HepG2 (cell line): ENCODE results near the gene PDE9A. TPM values are rescaled to one million over a fixed set of nuclear protein-coding genes. Genes with fewer than 3 reads are reported as not detected.

Experiments
- ATAC-seq: fragments of 200-7000 bp; cut with Tn5 transposase; 3 replicates; pipeline ENCODE4 v1.9.1; 2020; ENCODE audit warnings: mild to moderate bottlenecking, moderate library complexity
- BruUV-seq: library from RNA; stranded (reverse); fragments of 400-500 nt; replicated peaks from 2 replicates; lab custom pipeline; 2021; lab: Mats Ljungman, UMichigan
- CTCF ChIA-PET: fragments of 300-600 bp; formaldehyde crosslinking; extraction: SDS; loops from one replicate; lab custom pipeline; 2021; ENCODE audit warnings: low total read pairs, inconsistent platforms, low intra/inter-chr PET ratio; lab: Yijun Ruan, JAX
- POLR2A ChIA-PET: fragments of 350-600 bp; sonication (Branson Sonifier 250); formaldehyde crosslinking; loops from one replicate; lab custom pipeline; 2020; ENCODE audit warnings: antibody characterized with exemption, inconsistent platforms; lab: Yijun Ruan, JAX
- DNase-seq: peaks from one replicate; pipeline ENCODE4 v3.0.0-alpha.2; 2015; ENCODE audit warnings: low spot score
- FAIRE-seq: peaks from 3 replicates; lab custom pipeline; 2011; peaks lifted over from hg19 to GRCh38; lab: Jason Lieb, UNC
- H2AFZ ChIP-seq: one replicate; pipeline ENCODE4 v1.6.1; 2011; ENCODE audit warnings: low read length, inconsistent platforms
- H3K27ac ChIP-seq: fragments of 300-600 bp; 3 replicates; pipeline ENCODE4 v1.8.0; 2011; ENCODE audit warnings: mixed run types, mild to moderate bottlenecking, mixed read lengths, low read length, inconsistent platforms; ENCODE audit not compliant: insufficient read depth; ENCODE audit errors: extremely low read length
- H3K27me3 ChIP-seq, 2 experiments: fragments of 200-600 bp in 1 of 2; 2 replicates in 1 of 2; 3 replicates in 1 of 2; pipeline versions ENCODE4 v1.6.0 to v1.8.0; 2011; ENCODE audit warnings: low read length in 2 of 2, mild to moderate bottlenecking in 2 of 2, moderate library complexity in 2 of 2, inconsistent platforms in 1 of 2; ENCODE audit not compliant: insufficient read depth in 2 of 2, control insufficient read depth in 1 of 2
- H3K36me3 ChIP-seq, 2 experiments: fragments of 200-600 bp in 1 of 2; replicated peaks in 1 of 2; 2 replicates in 1 of 2; 3 replicates in 1 of 2; pipeline versions ENCODE4 v1.5.1 to v1.8.0; 2011; ENCODE audit warnings: low read length in 2 of 2, inconsistent platforms in 1 of 2; ENCODE audit not compliant: insufficient read depth in 2 of 2, control insufficient read depth in 1 of 2
- H3K4me1 ChIP-seq: 2 replicates; pipeline ENCODE4 v1.5.1; 2012; ENCODE audit warnings: low read length, inconsistent platforms; ENCODE audit not compliant: insufficient read depth
- H3K4me2 ChIP-seq: 2 replicates; pipeline ENCODE4 v1.6.0; 2011; ENCODE audit warnings: low read depth, low read length, inconsistent platforms
- H3K4me3 ChIP-seq, 3 experiments: fragments of 200-600 bp in 1 of 3; sonication (generic), shearing (Covaris generic) in 1 of 3; replicated peaks in 1 of 3; 2 replicates each; pipeline ENCODE4 v1.5.1; 2011 to 2016; ENCODE audit warnings: low read length in 3 of 3, inconsistent platforms in 2 of 3, low read depth in 2 of 3, mild to moderate bottlenecking in 2 of 3, control low read depth in 1 of 3, mixed read lengths in 1 of 3; ENCODE audit not compliant: insufficient read depth in 1 of 3
- H3K79me2 ChIP-seq: one replicate; pipeline ENCODE4 v1.6.1; 2011; ENCODE audit warnings: low read length, inconsistent platforms; ENCODE audit not compliant: insufficient read depth
- H3K9ac ChIP-seq: 2 replicates; pipeline ENCODE4 v1.6.0; 2011; ENCODE audit warnings: mild to moderate bottlenecking, low read depth, low read length, inconsistent platforms; ENCODE audit not compliant: insufficient read depth
- H3K9me3 ChIP-seq: 2 replicates; pipeline ENCODE4 v1.5.1; 2012; ENCODE audit warnings: mild to moderate bottlenecking, low read length
- H4K20me1 ChIP-seq: 2 replicates; pipeline ENCODE4 v1.6.0; 2011; ENCODE audit warnings: inconsistent platforms, mild to moderate bottlenecking, low read length, moderate library complexity; ENCODE audit not compliant: insufficient read depth
- FOXA3 ChIP-seq: IDR thresholded peaks from 2 replicates; pipeline ENCODE4 v1.6.1; 2016; ENCODE audit warnings: missing genetic modification reagents, missing compliant biosample characterization
- GATA4 ChIP-seq: sonication (generic); IDR thresholded peaks from 2 replicates; pipeline ENCODE4 v1.6.1; 2016; ENCODE audit warnings: antibody characterized with exemption, low read depth, borderline replicate concordance
- SNAPC2 ChIP-seq: sonication (generic); formaldehyde crosslinking; IDR thresholded peaks from 2 replicates; pipeline ENCODE4 v1.8.1; 2022; ENCODE audit warnings: mild to moderate bottlenecking, missing genetic modification reagents
- ZFP62 ChIP-seq: sonication (generic); formaldehyde crosslinking; IDR thresholded peaks from 2 replicates; pipeline ENCODE4 v1.4.0; 2020; ENCODE audit warnings: missing genetic modification reagents
- ZNF12 ChIP-seq: sonication (generic); formaldehyde crosslinking; IDR thresholded peaks from 2 replicates; pipeline ENCODE4 v1.5.0; 2020; ENCODE audit warnings: missing genetic modification reagents
- ZNF17 ChIP-seq: sonication (generic); formaldehyde crosslinking; IDR thresholded peaks from 2 replicates; pipeline ENCODE4 v1.5.0; 2020; ENCODE audit warnings: mild to moderate bottlenecking, missing genetic modification reagents
- ZNF468 ChIP-seq: sonication (generic); formaldehyde crosslinking; IDR thresholded peaks from 2 replicates; pipeline ENCODE4 v1.8.0; 2022; ENCODE audit warnings: mild to moderate bottlenecking, moderate library complexity, missing genetic modification reagents
- ZNF598 ChIP-seq: sonication (generic); formaldehyde crosslinking; IDR thresholded peaks from 2 replicates; pipeline ENCODE4 v1.5.1; 2020; ENCODE audit warnings: mild to moderate bottlenecking, missing genetic modification reagents, borderline replicate concordance
- ZNF749 ChIP-seq: sonication (generic); formaldehyde crosslinking; IDR thresholded peaks from 2 replicates; pipeline ENCODE4 v1.8.0; 2022; ENCODE audit warnings: mild to moderate bottlenecking, missing genetic modification reagents, moderate library complexity, borderline replicate concordance
- ZNF775 ChIP-seq: sonication (generic); formaldehyde crosslinking; IDR thresholded peaks from 2 replicates; pipeline ENCODE4 v1.4.0; 2020; ENCODE audit warnings: missing genetic modification reagents, mild to moderate bottlenecking, moderate library complexity, borderline replicate concordance
- ZNF878 ChIP-seq: sonication (generic); formaldehyde crosslinking; IDR thresholded peaks from 2 replicates; pipeline ENCODE4 v1.8.1; 2023; ENCODE audit warnings: mild to moderate bottlenecking, missing genetic modification reagents, moderate library complexity
- WGBS: methylation state at CpG from one replicate; pipeline ENCODE4 v1.1.6; 2017; ENCODE audit warnings: low lambda C conversion rate; 5-methylcytosine and 5-hydroxymethylcytosine counted together
- in situ Hi-C: cut with HindIII; loops from 2 replicates; pipeline ENCODE4 v1.10.0; 2017; ENCODE audit warnings: low pct_unique_long_range_greater_than_20kb; ENCODE audit not compliant: extremely low pct_ligation_motif_present
- intact Hi-C: fragments of 100-400 bp; cut with micrococcal nuclease; formaldehyde crosslinking; loops from one replicate; pipeline ENCODE4 v1.10.0; 2022; ENCODE audit not compliant: unreplicated experiment
- polyA plus RNA-seq, 8 experiments: library from polyadenylated mRNA; depleted of rRNA in 3 of 8; stranded (reverse) in 7 of 8; unstranded in 1 of 8; fragments of >200 nt; fragmentation: Illumina TruSeq in 4 of 8; extraction: Trizol in 4 of 8; gene quantifications; 2 replicates each; pipeline versions ENCODE4 v1.2.1 to v1.2.3, GENCODE V29; 2011 to 2016; ENCODE audit warnings: low read depth in 4 of 8, missing spikeins in 1 of 8, mixed read lengths in 1 of 8; ENCODE audit not compliant: insufficient read depth in 1 of 8
- total RNA-seq, 5 experiments: library from RNA; depleted of rRNA; stranded (reverse); fragments of >200 nt; fragmentation: Illumina TruSeq; extraction: Trizol; gene quantifications; 2 replicates each; pipeline ENCODE4 v1.2.3, GENCODE V29; 2016; ENCODE audit warnings: low read depth in 1 of 5

The PDE9A gene
- total and polyA plus RNA-seq, 2 of the 13 experiments (the other 11 are each of a cell fraction or from before 2014, with no cell fraction given): 4.6 to 19.7 TPM

- TF ChIP-seq FOXA3 (CRISPR knock-in tag) (no peak), ZNF749 (CRISPR knock-in tag) (no peak)
- TF ChIP-seq, all 625 proteins: peak for 0
- H3K36me3 ChIP-seq: peaks cover 0 to 3% of the 10 kb centered on the region in 2 experiments; a peak in 2 of 5 replicates
- no peaks in the 10 kb centered on the region for H3K79me2 ChIP-seq
- H3K9me3 ChIP-seq: no peaks in the 10 kb centered on the region
- H3K27me3 ChIP-seq: no peaks in the 10 kb centered on the region
- WGBS: 91% methylated on average over 15 of the region's 19 CpGs
- H3K4me1 ChIP-seq: no peaks in the 10 kb centered on the region
- DNase-seq: no peak
- CTCF ChIA-PET: no interaction called here
- H3K27ac ChIP-seq: no peak overlapping the region
- no peak for ATAC-seq
- H3K4me3 ChIP-seq: no peak overlapping the region
- H4K20me1 ChIP-seq: no peaks in the 10 kb centered on the region
- H2AFZ ChIP-seq: no peak overlapping the region
- in situ Hi-C loops (no loop called here), intact Hi-C loops (no loop called here)
- BruUV-seq: no TSS peak
- POLR2A ChIA-PET: no interaction called here
- no peak for FAIRE-seq
- H3K4me2 ChIP-seq: no peak overlapping the region
- no peak overlapping the region for H3K9ac ChIP-seq
These were observed 38.6 kb downstream of the PDE9A start for GRCh38 chr21:42691901-42692559.

- 95% methylated on average over 21 of the region's 24 CpGs for WGBS
- Histone ChIP-seq H3K27ac (no peak overlapping the region), H3K4me1 (no peaks in the 10 kb centered on the region), H3K9ac (no peak overlapping the region), H3K4me3 (no peak overlapping the region), H3K79me2 (no peaks in the 10 kb centered on the region), H3K9me3 (no peaks in the 10 kb centered on the region), H4K20me1 (no peaks in the 10 kb centered on the region), H3K4me2 (no peak overlapping the region), H3K36me3 (peaks cover 0 to 3% of the 10 kb centered on the region in 2 experiments; a peak in 2 of 5 replicates), H3K27me3 (no peaks in the 10 kb centered on the region), H2AFZ (no peak overlapping the region)
- no peak for TF ChIP-seq ZNF775 (CRISPR knock-in tag)
- TF ChIP-seq ZNF468 (CRISPR knock-in tag): no peak
- TF ChIP-seq ZFP62 (CRISPR knock-in tag): no peak
- no peak for TF ChIP-seq ZNF598 (CRISPR knock-in tag)
- no peak for TF ChIP-seq GATA4
- no peak for TF ChIP-seq ZNF878 (CRISPR knock-in tag)
- no peak for TF ChIP-seq ZNF12 (CRISPR knock-in tag)
- TF ChIP-seq ZNF17: no peak
- no peak for TF ChIP-seq SNAPC2 (CRISPR knock-in tag)
- BruUV-seq: no TSS peak
- in situ Hi-C loops (no loop called here), intact Hi-C loops (no loop called here)
- ATAC-seq: no peak
- FAIRE-seq: no peak
- no peak for DNase-seq
- ChIA-PET CTCF (no interaction called here), POLR2A (no interaction called here)
These were observed 39.3 kb downstream of the PDE9A start for GRCh38 chr21:42692688-42693087.
